PC-9 (cell line): ENCODE data around the gene PSTPIP1. TPM values are rescaled to one million over a fixed set of nuclear protein-coding genes. Genes with fewer than 3 reads are reported as not detected.

Experiments
- BruUV-seq: library from RNA; stranded (reverse); fragments of 400-500 nt; replicated peaks from 2 replicates; lab custom pipeline; 2021; lab: Mats Ljungman, UMichigan
- CTCF ChIA-PET: fragments of 300-600 bp; sonication (Branson Sonifier 250); formaldehyde crosslinking; loops from one replicate; lab custom pipeline; 2022; ENCODE audit warnings: antibody characterized with exemption; lab: Charles Lee
- POLR2A ChIA-PET: fragments of 300-600 bp; sonication (Branson Sonifier 250); formaldehyde crosslinking; loops from one replicate; lab custom pipeline; 2022; ENCODE audit warnings: antibody characterized with exemption; ENCODE audit not compliant: unreplicated experiment; lab: Charles Lee
- DNase-seq, 2 experiments: peaks; one replicate each; pipeline versions ENCODE4 v3.0.0 to v3.0.0-alpha.2; 2015 to 2022; ENCODE audit warnings: mixed read lengths in 1 of 2
- H2AFZ ChIP-seq: fragments of 200-600 bp; sonication (generic); 2 replicates; pipeline ENCODE4 v1.8.1; 2017; ENCODE audit warnings: antibody characterized with exemption
- H3F3A ChIP-seq: fragments of 200-600 bp; sonication (generic); 2 replicates; pipeline ENCODE4 v1.8.1; 2017; ENCODE audit warnings: antibody characterized with exemption, mild to moderate bottlenecking, low read depth; ENCODE audit not compliant: insufficient read depth
- H3K27ac ChIP-seq: fragments of 200-600 bp; sonication (generic); 2 replicates; pipeline ENCODE4 v1.6.1; 2016; ENCODE audit warnings: mixed run types
- H3K27me3 ChIP-seq: fragments of 200-600 bp; sonication (generic); 2 replicates; pipeline ENCODE4 v1.6.1; 2016; ENCODE audit warnings: low read depth, mixed run types; ENCODE audit not compliant: insufficient read depth
- H3K36me3 ChIP-seq: fragments of 200-600 bp; sonication (generic); 2 replicates; pipeline ENCODE4 v1.6.1; 2016; ENCODE audit warnings: low read depth, mixed run types
- H3K4me1 ChIP-seq: fragments of 200-600 bp; sonication (generic); replicated peaks from 2 replicates; pipeline ENCODE4 v1.6.1; 2016; ENCODE audit warnings: mixed run types; ENCODE audit not compliant: insufficient read depth
- H3K4me2 ChIP-seq: fragments of 200-600 bp; sonication (generic); 2 replicates; pipeline ENCODE4 v1.6.1; 2017; ENCODE audit warnings: mixed run types
- H3K4me3 ChIP-seq: fragments of 200-600 bp; sonication (generic); 2 replicates; pipeline ENCODE4 v1.6.1; 2016; ENCODE audit warnings: mixed run types
- H3K79me2 ChIP-seq: fragments of 200-600 bp; sonication (generic); 2 replicates; pipeline ENCODE4 v1.6.1; 2017; ENCODE audit warnings: low read depth, mixed run types
- H3K9me2 ChIP-seq: fragments of 200-600 bp; sonication (generic); 2 replicates; pipeline ENCODE4 v1.8.1; 2017; ENCODE audit warnings: mild to moderate bottlenecking; ENCODE audit not compliant: insufficient read depth
- H3K9me3 ChIP-seq: fragments of 200-600 bp; sonication (generic); 2 replicates; pipeline ENCODE4 v1.8.1; 2016; ENCODE audit warnings: low read depth; ENCODE audit not compliant: insufficient read depth
- H4K20me1 ChIP-seq: fragments of 200-600 bp; sonication (generic); 2 replicates; pipeline ENCODE4 v1.8.1; 2017; ENCODE audit not compliant: insufficient read depth
- EZH2 ChIP-seq: fragments of 200-600 bp; sonication (generic); IDR thresholded peaks from 2 replicates; pipeline ENCODE4 v1.8.0; 2017; ENCODE audit warnings: antibody characterized with exemption, low read depth
- intact Hi-C: fragments of 100-400 bp; cut with micrococcal nuclease; formaldehyde crosslinking; loops from one replicate; pipeline ENCODE4 v1.10.0; 2022; ENCODE audit not compliant: unreplicated experiment
- total RNA-seq: library from RNA; stranded (reverse); gene quantifications from 2 replicates; pipeline ENCODE4 v1.2.3, GENCODE V29; 2021
- TF ChIP-seq, protein P1 (sequence below): fragments of 200-600 bp; sonication (generic); conservative IDR thresholded peaks from 2 replicates; pipeline ENCODE4 v1.6.1; 2017; ENCODE audit warnings: mixed run types, antibody characterized with exemption, mild to moderate bottlenecking, moderate library complexity

The PSTPIP1 gene
- total RNA-seq, 1 experiment from 2014 or later, result not detected

DNA sequence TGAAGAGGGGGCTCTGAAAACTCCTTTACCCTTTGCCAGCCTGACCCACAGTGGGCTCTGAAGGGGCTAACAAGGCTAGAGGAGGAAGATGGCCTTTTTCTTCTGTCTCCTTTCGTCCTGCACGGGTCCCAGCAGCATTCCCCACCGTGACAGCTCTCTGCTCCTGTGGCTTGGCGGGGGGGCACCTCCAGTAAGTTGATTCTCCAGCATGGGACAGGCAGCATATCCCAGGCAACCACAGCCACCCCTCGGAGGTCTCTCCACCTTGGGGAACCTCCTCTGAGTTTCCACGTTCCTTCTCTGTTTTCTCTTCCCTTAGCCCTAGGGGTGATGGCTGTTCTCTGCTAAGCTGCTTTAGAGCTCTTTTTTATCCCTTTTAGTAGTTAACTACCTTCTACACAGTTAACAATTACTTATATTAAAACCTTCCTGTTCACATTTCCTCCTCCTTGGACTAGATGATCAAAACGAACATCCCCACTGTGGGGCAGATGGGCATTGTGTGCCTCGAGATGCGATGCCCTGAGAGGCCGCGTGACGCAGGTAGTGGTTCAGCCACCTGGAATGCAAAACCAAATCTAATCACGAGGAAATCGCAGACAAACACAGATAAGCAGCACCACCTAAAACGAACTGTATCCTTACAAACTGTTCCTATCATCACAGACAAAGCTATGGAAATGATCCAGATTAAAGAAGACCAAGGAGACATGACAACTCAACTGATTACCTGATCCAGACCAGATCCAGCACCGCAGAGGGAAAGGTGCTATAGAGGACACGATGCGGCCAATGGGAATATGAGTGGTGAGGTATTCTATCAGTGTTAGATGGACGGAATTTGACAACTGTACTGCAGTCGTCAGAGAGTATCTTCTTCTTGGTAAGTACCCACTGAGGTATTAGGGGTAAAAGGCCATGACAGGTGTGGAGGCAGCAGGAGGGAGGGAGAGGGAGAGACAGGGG is 48.3 kb downstream of the PSTPIP1 start:
- DNase-seq, result no peak
- H3K36me3 ChIP-seq, result peaks cover 27% of the 10 kb centered on the region; the same call in 1 of the 2 replicates
- ChIA-PET CTCF (no interaction called here), POLR2A (no interaction called here)
- BruUV-seq, result no TSS peak
- H3K4me1 ChIP-seq, result no peaks in the 10 kb centered on the region
- H3K27me3 ChIP-seq, result no peaks in the 10 kb centered on the region
- intact Hi-C loops, result no loop called here
- H3F3A ChIP-seq, result peaks cover 14% of the 10 kb centered on the region; the same call in 1 of the 2 replicates
- no peaks in the 10 kb centered on the region for H3K79me2 ChIP-seq
- H3K4me3 ChIP-seq, result no peak overlapping the region
- H3K4me2 ChIP-seq, result no peak overlapping the region
- no peaks in the 10 kb centered on the region; the same call in 1 of the 2 replicates for H4K20me1 ChIP-seq
- no peak for TF ChIP-seq EZH2
- TF ChIP-seq, protein P1, sequence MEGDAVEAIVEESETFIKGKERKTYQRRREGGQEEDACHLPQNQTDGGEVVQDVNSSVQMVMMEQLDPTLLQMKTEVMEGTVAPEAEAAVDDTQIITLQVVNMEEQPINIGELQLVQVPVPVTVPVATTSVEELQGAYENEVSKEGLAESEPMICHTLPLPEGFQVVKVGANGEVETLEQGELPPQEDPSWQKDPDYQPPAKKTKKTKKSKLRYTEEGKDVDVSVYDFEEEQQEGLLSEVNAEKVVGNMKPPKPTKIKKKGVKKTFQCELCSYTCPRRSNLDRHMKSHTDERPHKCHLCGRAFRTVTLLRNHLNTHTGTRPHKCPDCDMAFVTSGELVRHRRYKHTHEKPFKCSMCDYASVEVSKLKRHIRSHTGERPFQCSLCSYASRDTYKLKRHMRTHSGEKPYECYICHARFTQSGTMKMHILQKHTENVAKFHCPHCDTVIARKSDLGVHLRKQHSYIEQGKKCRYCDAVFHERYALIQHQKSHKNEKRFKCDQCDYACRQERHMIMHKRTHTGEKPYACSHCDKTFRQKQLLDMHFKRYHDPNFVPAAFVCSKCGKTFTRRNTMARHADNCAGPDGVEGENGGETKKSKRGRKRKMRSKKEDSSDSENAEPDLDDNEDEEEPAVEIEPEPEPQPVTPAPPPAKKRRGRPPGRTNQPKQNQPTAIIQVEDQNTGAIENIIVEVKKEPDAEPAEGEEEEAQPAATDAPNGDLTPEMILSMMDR, result no peak
- H3K27ac ChIP-seq, result no peak overlapping the region
- no peaks in the 10 kb centered on the region for H3K9me2 ChIP-seq
- no peak overlapping the region for H2AFZ ChIP-seq
- H3K9me3 ChIP-seq, result no peaks in the 10 kb centered on the region

DNA sequence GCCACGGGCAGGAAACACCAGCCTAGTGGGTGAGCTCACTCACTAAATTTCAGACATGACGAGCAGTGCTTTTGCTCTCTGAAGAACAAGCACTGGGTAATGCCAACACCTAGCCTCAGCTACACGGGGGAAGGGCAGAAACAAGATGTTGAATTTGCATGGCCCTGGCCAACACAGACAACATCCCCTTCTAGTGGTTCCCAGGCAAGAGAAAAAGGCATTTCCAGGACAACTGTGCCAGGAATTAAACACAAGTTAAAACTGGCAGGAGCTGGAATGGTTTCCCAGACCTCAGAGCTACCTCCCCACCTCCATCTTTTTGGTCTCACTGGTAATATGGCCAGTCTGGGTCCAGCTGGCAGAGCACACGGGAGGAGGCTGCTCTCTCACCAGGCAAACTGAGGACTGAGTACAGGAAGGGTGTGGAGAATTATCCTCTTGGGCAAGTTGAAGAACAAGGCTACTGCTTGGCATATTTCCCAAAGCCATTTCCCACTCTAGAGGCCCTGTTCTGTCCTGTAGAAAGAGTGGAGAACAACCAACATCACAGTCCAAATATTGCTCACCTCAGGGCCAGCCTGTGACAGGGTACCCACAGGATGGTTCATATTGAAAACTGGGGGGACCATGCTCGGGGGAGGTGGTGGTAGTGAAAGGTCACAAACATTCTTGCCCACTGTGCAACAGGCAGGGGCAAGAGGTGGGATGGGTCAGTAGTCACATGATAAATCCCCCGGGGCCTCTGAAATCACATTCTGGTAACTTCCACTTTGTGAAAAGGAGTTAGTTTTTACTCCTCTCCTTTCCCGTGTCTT is 49.5 kb downstream of the PSTPIP1 start:
- intact Hi-C loops, result no loop called here
- H2AFZ ChIP-seq, result no peak overlapping the region
- H3K9me3 ChIP-seq, result no peaks in the 10 kb centered on the region
- no peaks in the 10 kb centered on the region for H3K27me3 ChIP-seq
- TF ChIP-seq, protein P1, result no peak
- TF ChIP-seq EZH2, result no peak
- no peaks in the 10 kb centered on the region for H3K79me2 ChIP-seq
- no peaks in the 10 kb centered on the region; the same call in 1 of the 2 replicates for H4K20me1 ChIP-seq
- no peaks in the 10 kb centered on the region for H3K4me1 ChIP-seq
- DNase-seq, result no peak
- H3K4me3 ChIP-seq, result no peak overlapping the region
- peaks cover 2% of the 10 kb centered on the region; the same call in 1 of the 2 replicates for H3F3A ChIP-seq
- no TSS peak for BruUV-seq
- H3K4me2 ChIP-seq, result no peak overlapping the region
- H3K27ac ChIP-seq, result no peak overlapping the region
- no peaks in the 10 kb centered on the region for H3K9me2 ChIP-seq
- H3K36me3 ChIP-seq, result peaks cover 25% of the 10 kb centered on the region; the same call in 1 of the 2 replicates
- ChIA-PET CTCF (no interaction called here), POLR2A (no interaction called here)

DNA sequence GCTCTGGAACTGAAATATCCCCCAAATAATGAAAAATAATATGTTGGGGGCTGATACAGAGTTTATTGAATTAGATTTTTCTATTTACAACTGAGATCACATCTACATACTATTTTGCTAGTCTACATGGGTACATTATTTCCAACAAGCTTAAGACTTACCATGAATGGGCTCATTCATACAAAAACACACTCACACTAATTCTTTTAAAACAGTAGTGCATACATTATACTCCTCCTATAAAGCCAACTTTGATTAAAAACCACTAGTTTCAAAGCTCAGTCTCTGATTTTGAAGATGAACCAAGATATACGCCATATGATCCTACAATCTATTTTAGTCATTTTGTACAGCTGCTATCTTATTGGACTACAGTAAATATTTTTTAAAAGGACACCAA is 51.1 kb downstream of the PSTPIP1 start:
- Histone ChIP-seq H2AFZ (no peak overlapping the region), H3F3A (no peaks in the 10 kb centered on the region), H3K4me3 (no peak overlapping the region), H3K9me2 (no peaks in the 10 kb centered on the region), H4K20me1 (no peaks in the 10 kb centered on the region; the same call in 1 of the 2 replicates), H3K9me3 (no peaks in the 10 kb centered on the region), H3K27me3 (no peaks in the 10 kb centered on the region), H3K36me3 (peaks cover 30% of the 10 kb centered on the region; the same call in 1 of the 2 replicates), H3K4me2 (no peak overlapping the region), H3K27ac (no peak overlapping the region), H3K4me1 (no peaks in the 10 kb centered on the region), H3K79me2 (no peaks in the 10 kb centered on the region)
- intact Hi-C loops, result no loop called here
- ChIA-PET CTCF (no interaction called here), POLR2A (no interaction called here)
- TF ChIP-seq EZH2, result no peak
- TF ChIP-seq, protein P1, result no peak
- BruUV-seq, result no TSS peak
- DNase-seq, result no peak
